Measurements from ENCODE around the gene CDC42BPB.
"Not testable (repeated sequence)": the region's sequence is repeated elsewhere in the genome, so short reads cannot be mapped to it uniquely, and the experiment has no call there.

Gene CDC42BPB

DNA sequence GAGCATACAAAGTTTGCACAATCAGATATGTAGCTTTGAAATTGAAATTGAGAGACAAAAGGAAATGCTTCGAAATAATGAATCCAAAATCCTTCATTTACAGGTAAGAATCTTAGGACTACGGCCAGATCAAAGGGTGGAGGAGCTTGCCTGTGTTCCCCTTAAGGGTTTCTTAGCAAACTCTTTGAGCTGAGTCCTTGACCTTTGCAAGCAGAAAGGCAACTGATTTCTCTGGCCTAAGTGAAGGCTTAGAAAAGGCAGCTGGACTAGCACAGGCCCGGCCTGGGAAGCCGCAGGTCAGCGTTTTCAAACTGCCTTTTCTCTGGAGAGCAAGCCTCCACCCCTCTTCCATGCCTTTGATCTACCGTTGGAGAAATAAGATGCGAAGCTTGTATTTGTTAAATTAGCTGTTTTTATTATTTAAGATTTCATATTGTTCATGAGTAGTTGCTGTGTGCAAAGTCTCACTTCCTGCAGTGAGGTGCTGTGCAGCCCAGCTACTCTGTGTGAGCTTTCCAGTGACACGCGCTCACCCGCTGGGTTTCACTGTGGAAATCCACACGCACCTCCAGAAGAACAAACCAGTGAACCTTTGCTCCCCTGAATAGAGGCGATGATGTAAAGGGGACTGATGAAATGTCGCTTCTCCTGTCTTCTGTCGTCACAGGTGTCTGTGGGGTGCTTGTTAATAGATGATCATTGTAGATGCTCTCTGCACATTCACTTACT is 159.9 kb downstream of the CDC42BPB start:
- no peak for DNase-seq (ENCODE audit: low spot score)

DNA sequence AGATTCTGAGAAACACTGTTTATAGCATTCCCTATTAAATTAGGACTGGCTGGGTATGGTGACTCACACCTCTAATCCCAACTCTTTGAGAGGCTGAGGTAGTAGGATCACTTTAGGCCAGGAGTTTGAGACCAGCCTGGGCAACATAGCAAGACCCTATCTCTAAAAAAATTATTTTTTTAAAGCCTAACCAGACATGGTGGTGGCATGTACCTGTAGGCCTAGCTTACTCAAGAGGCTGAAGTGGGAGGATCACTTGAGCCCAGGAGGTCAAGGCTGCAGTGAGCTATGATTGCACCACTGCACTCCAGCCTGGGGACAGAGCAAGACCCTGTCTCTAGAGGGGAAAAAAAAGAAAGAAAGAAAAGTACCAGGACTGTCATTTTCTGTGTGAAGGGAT is 160.6 kb downstream of the CDC42BPB start:
- not testable (repeated sequence) for DNase-seq (ENCODE audit: low spot score)

DNA sequence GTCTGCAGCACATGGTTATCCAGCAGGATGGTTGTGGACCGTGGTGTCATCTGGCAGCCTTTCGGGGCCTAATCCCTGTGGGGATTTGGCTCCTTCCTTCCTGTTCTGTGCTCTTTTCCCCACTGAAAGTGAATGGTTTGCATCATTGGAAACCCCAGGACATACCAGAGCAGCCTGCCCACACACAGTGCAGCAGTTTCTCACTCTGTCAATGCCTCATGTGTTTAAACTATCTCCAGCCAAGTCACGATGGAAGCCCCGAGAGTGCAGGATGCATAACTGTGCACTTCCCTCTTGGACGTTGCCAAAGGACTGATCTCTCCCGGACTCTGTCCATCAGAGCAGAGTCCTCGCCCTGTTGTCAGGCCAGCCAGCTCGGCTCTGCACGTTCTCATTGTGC is 163.9 kb downstream of the CDC42BPB start:
- DNase-seq (ENCODE audit: low spot score) = no peak

DNA sequence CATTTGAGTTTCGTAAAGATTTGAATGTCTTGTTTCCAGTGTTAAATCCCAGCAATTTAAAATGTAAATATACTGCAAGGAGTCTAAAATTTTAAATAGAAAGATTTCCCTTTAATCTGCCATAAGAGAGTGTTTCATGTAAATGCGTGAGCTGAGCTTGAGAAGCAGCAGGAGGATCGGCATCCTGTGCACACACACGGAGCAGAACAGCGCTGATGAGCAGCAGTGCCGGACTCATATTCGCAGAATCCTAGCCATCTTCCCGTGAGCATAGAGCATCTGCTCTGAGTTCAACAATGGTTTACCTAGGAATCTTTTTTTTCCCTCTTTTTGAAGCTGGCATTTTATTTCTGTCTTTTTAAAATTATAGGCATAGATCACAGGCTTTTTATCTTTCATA is 164.7 kb downstream of the CDC42BPB start:
- DNase-seq (ENCODE audit: low spot score) = no peak

DNA sequence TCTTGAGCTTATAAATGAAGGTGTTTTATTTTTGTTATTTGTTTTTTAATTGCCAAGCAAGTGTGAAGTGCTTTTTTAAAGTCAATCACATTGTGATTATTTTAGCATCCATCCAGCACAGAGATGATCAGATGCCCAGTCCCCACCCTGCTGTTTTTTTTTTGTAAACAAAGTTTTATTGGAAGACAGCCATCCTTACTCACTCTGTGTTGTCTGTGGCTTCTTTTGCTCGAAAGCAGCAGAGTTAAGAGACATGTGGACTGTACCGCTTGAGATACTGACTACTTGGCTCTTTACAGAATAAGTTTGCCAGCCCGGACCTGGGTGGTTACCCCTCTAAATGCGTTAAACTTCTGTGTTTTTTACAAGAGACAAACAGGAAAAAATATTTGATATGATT is 165.8 kb downstream of the CDC42BPB start:
- DNase-seq (ENCODE audit: low spot score) = no peak

DNA sequence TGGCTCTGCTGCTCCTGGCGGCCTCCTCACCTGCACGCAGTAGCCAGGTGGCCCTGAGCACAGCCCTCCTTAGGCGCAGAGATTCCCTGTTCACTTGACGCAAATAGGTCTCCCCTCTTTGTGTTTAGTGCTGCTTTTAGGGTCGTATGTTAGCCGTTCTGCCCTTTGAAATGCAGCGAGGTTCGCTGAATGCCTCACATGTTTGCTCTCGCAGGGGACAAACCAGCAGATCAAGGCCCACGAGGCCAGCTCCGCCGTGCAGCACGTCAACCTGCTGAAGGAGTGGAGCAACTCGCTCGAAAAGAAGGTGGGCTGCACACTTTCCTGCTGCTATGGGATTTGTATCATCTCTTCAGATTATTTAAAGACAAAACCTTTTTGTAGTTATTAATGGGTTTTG is 166.2 kb downstream of the CDC42BPB start:
- no peak for DNase-seq (ENCODE audit: low spot score)

DNA sequence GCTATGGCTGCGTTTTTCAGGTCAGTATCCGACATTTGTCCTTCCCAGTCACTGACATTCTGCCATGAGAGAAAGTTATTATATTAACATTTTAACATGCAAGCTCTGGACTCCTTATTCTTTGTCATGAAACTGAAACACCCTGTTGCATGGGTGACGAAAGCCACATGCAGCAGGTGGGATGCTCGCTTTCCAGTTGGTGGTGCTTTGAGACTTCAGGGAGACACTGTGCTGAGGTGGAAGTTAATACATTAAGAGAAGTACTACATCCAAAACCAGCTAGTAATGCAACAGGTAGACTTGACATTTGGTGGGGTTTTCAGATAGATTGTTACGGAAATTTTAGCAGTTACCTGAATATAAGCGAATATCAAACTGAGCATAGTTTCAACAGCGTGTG is 167.7 kb downstream of the CDC42BPB start:
- DNase-seq (ENCODE audit: low spot score) = no peak

DNA sequence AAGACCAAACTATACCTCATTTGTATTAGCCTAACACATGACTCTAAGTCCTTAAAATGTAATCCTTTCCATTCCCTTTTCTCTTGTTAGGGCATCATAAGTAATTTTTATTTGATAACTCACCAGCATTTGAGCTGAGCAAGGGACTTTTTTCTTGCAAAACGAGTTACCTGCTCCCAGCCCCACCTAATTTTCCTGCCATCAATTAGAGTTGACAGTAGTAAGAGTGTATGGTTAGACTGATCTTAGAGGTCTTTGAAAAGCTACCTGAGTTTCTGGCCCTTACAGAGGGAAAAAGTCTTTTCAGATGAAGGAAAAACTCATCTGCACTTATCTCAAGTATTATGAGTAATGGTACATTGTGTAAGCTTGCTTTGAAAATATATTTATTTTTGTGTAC is 168.6 kb downstream of the CDC42BPB start:
- DNase-seq (ENCODE audit: low spot score) = no peak

DNA sequence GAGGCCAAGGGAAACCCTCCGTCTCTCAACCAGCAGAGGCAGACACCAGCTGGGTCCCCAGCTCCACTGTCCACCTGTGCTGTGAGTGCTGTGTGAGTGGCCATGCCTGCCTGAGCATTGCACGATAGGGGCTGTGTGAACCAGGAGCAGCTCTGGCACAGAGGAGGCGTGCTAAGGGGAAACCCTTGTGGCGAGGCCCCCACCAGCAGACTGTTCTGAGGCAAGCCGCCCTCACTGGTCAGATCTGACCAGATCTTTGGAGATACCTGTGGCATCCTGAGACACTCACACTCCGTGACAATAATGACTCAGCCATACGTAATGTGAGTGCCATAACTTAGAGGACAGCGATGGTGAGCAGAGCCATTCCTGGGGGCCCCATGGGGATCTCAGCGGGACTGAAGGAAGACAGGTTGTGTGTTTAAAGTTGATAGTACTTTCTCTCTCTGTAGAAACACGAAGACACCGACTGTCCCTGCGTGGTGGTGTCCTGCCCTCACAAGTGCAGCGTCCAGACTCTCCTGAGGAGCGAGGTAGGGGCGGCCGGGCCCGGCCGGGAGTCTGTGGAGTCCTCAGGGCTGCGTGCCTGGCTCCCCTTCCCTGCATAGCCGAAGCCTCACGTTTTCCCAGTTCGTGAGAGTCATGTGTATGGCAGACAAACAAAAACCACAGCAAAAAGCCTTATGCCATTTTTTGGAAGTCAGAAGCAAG is 171.5 kb downstream of the CDC42BPB start:
- DNase-seq (ENCODE audit: low spot score) = no peak

DNA sequence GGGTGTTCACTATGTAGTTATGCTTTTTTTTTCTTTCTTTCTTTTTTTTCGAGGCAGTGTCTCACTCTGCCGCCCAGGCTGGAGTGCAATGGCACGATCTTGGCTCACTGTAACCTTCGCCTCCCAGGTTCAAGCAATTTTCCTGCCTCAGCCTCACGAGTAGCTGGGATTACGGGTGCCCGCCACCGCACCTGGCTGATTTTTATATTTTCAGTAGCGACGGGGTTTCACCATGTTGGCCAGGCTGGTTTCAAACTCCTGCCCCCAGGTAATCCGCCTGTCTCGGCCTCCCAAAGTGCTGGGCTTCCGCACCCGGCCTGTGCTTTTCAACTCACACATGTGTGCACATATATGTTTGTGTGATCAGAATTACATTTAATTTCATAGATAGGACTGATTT is 173.8 kb downstream of the CDC42BPB start:
- DNase-seq (ENCODE audit: low spot score) = no peak

DNA sequence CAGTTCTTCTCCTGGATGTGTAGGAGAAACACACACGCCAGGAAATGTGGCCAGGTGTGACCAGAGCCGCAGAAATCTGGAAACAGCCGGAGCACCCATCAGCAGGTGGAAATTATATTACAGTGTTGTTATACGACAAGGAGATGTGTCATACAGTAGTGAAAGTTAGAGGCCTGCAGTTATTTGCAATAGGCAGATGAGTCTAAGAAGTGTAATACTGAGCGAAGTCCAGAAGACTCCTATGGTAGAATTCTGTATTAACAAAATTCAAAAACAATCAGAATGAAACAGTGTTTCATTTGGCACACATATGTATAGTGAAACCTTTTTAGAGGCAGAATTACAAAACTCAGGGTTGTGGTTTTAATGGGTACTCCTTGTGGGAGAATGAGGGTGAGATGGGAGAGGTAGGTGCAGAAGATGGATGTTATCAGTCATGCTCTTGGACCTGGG is 174.2 kb downstream of the CDC42BPB start:
- DNase-seq (ENCODE audit: low spot score) = no peak

Measured in CD4-positive, alpha-beta T cell treated with Interleukin-2 at 100 ng/mL for 4 hours (primary cell).